OCI-LY3 (cell line): Measurements from ENCODE around the gene DENND1A.

Experiments used
- H2AFZ ChIP-seq: fragments of 200-600, 300-600 bp; shearing (Covaris generic); 2 replicates; pipeline ENCODE4 v1.6.0; 2014; ENCODE audit warnings: antibody characterized with exemption, low read depth, low read length
- H3K27ac ChIP-seq: fragments of 200-600, 300-600 bp; sonication (generic); 2 replicates; pipeline ENCODE4 v1.5.1; 2014; ENCODE audit warnings: mild to moderate bottlenecking, low read length, moderate library complexity, mixed read lengths
- H3K27me3 ChIP-seq: fragments of 200-600, 300-600 bp; sonication (generic); 2 replicates; pipeline ENCODE4 v1.6.1; 2014; ENCODE audit warnings: low read depth, low read length, mixed read lengths
- H3K36me3 ChIP-seq: fragments of 200-600, 300-600 bp; sonication (generic); replicated peaks from 2 replicates; pipeline ENCODE3; 2014; ENCODE audit warnings: low read depth, low read length, mixed read lengths
- H3K4me1 ChIP-seq: fragments of 300-600, 200-600 bp; sonication (generic); 2 replicates; pipeline ENCODE4 v1.6.1; 2014; ENCODE audit warnings: low read length, mixed read lengths
- H3K4me2 ChIP-seq: fragments of 200-600, 300-600 bp; sonication (generic); 2 replicates; pipeline ENCODE4 v1.6.1; 2014; ENCODE audit warnings: low read length, mixed read lengths
- H3K4me3 ChIP-seq: fragments of 300-600, 200-600 bp; sonication (generic); 2 replicates; pipeline ENCODE4 v1.5.1; 2014; ENCODE audit warnings: antibody characterized with exemption, mild to moderate bottlenecking, low read length, moderate library complexity
- H3K79me2 ChIP-seq: fragments of 300-600, 200-600 bp; shearing (Covaris generic); 2 replicates; pipeline ENCODE4 v1.6.1; 2014; ENCODE audit warnings: mild to moderate bottlenecking, low read length, mixed read lengths
- H3K9ac ChIP-seq: fragments of 300-600, 200-600 bp; shearing (Covaris generic); 2 replicates; pipeline ENCODE4 v1.6.0; 2014; ENCODE audit warnings: mild to moderate bottlenecking, low read length, moderate library complexity
- H3K9me3 ChIP-seq: fragments of 200-600, 300-600 bp; shearing (Covaris generic); 2 replicates; pipeline ENCODE4 v1.6.1; 2014; ENCODE audit warnings: low read length, mixed read lengths; ENCODE audit not compliant: insufficient read depth
- H4K20me1 ChIP-seq: fragments of 200-600, 300-600 bp; sonication (generic); 2 replicates; pipeline ENCODE4 v1.6.1; 2016; ENCODE audit warnings: low read length, mixed read lengths; ENCODE audit not compliant: insufficient read depth
- EZH2phosphoT487 ChIP-seq: fragments of 200-600 bp; shearing (Covaris generic); IDR thresholded peaks from 2 replicates; pipeline ENCODE4 v1.6.1; 2018; ENCODE audit warnings: antibody characterized with exemption, mixed run types, low read depth
- TF ChIP-seq, protein P1 (sequence below): fragments of 200-600, 300-600 bp; sonication (generic); IDR thresholded peaks from 2 replicates; pipeline ENCODE4 v1.5.1; 2014; ENCODE audit warnings: antibody characterized with exemption, low read length, low read depth

The DENND1A gene

DNA sequence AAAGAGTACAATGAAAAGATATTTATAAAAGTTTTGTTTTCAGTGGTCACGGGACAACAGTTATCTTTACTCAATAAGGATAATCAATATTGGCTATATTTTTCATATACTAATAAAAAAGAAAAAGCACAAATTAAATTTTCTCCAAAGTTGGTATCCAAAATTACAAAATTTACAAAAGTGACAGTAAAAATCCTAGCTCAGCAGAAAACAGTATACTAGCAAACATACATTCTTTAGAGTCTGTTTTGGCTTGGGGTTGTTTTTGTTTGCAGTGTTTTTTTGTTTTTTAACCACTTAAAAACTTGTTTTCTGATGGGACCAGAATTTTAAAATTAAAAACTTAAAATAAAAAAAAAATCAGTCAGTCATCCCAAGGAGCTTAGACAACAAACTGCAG, 183.2 kb downstream of the DENND1A start:
- Histone ChIP-seq H3K79me2 (peaks cover 14% of the 10 kb centered on the region), H3K27ac (no peak overlapping the region), H3K36me3 (peaks cover 4% of the 10 kb centered on the region), H3K4me1 (peaks cover 28% of the 10 kb centered on the region), H3K9me3 (no peaks in the 10 kb centered on the region), H3K9ac (no peak overlapping the region), H3K4me2 (no peak overlapping the region), H3K27me3 (no peaks in the 10 kb centered on the region), H2AFZ (no peak overlapping the region), H3K4me3 (no peak overlapping the region), H4K20me1 (peaks cover 58% of the 10 kb centered on the region)
- TF ChIP-seq, protein P1, sequence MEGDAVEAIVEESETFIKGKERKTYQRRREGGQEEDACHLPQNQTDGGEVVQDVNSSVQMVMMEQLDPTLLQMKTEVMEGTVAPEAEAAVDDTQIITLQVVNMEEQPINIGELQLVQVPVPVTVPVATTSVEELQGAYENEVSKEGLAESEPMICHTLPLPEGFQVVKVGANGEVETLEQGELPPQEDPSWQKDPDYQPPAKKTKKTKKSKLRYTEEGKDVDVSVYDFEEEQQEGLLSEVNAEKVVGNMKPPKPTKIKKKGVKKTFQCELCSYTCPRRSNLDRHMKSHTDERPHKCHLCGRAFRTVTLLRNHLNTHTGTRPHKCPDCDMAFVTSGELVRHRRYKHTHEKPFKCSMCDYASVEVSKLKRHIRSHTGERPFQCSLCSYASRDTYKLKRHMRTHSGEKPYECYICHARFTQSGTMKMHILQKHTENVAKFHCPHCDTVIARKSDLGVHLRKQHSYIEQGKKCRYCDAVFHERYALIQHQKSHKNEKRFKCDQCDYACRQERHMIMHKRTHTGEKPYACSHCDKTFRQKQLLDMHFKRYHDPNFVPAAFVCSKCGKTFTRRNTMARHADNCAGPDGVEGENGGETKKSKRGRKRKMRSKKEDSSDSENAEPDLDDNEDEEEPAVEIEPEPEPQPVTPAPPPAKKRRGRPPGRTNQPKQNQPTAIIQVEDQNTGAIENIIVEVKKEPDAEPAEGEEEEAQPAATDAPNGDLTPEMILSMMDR: no peak
- TF ChIP-seq EZH2phosphoT487: no peak

DNA sequence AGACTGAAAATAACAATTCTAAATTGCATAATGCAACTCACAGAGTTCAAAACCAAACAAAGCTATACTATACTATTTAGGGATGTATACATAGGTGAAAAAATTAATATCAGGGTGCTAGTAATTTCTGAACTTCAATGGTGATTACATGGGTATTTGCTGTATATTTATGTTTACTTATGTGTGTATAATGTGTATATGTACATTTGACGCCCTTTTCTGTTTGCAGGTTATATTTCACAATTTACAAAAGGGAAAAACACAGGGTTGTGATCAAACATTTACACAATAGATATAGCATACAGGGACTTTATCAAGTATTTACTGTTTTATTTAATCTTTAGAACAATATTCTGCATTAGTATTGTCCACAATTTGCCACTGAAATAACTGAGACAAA, 184.0 kb downstream of the DENND1A start:
- Histone ChIP-seq H3K9me3 (no peaks in the 10 kb centered on the region), H4K20me1 (peaks cover 57% of the 10 kb centered on the region), H3K4me2 (no peak overlapping the region), H3K27ac (no peak overlapping the region), H3K4me1 (peaks cover 24% of the 10 kb centered on the region), H3K79me2 (peaks cover 10% of the 10 kb centered on the region), H2AFZ (no peak overlapping the region), H3K4me3 (no peak overlapping the region), H3K9ac (no peak overlapping the region), H3K36me3 (peaks cover 4% of the 10 kb centered on the region), H3K27me3 (no peaks in the 10 kb centered on the region)
- TF ChIP-seq, protein P1: no peak
- TF ChIP-seq EZH2phosphoT487: no peak

- Histone ChIP-seq H3K9me3 (no peaks in the 10 kb centered on the region), H3K79me2 (peaks cover 6% of the 10 kb centered on the region; the same call in 1 of the 2 replicates), H4K20me1 (peaks cover 53% of the 10 kb centered on the region), H3K27ac (no peak overlapping the region), H3K27me3 (no peaks in the 10 kb centered on the region), H2AFZ (no peak overlapping the region), H3K9ac (no peak overlapping the region), H3K4me2 (no peak overlapping the region), H3K4me1 (peaks cover 19% of the 10 kb centered on the region), H3K4me3 (no peak overlapping the region), H3K36me3 (peaks cover 2% of the 10 kb centered on the region)
- TF ChIP-seq, protein P1: no peak
- TF ChIP-seq EZH2phosphoT487: no peak
Measured at GRCh38 chr9:123745451-123745850, 184.5 kb downstream of the DENND1A start.

DNA sequence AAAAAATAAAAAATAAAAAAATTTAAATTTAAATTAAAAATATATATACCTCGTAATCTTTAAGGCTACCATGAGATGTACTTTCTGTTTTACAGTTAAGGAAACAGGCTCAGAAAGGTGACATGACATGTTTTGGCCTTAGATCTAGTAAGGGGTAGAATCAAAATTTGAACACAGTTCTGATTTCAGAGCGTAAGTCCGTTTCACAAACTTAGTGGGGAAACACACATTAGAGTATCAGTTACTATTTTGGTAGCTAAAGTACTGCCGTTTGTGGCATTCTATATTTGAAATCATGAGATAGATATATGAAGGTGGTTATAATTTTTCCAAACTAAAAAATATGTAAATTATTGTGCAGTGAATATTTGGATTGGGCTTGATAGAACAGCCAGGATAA, 186.2 kb downstream of the DENND1A start:
- no peak for TF ChIP-seq EZH2phosphoT487
- TF ChIP-seq, protein P1: no peak
- Histone ChIP-seq H3K4me3 (no peak overlapping the region), H3K36me3 (no peaks in the 10 kb centered on the region), H3K27ac (no peak overlapping the region), H3K79me2 (no peaks in the 10 kb centered on the region; the same call in 1 of the 2 replicates), H3K4me1 (peaks cover 3% of the 10 kb centered on the region), H2AFZ (no peak overlapping the region), H3K4me2 (no peak overlapping the region), H3K9me3 (no peaks in the 10 kb centered on the region), H3K27me3 (no peaks in the 10 kb centered on the region), H4K20me1 (peaks cover 40% of the 10 kb centered on the region), H3K9ac (no peak overlapping the region)
